OCI-LY1 (cell line): ENCODE results near the gene TRMT44.

Experiments used
- H2AFZ ChIP-seq: fragments of 200-600 bp; sonication (generic), shearing (Covaris generic); 2 replicates; pipeline ENCODE4 v1.6.0; 2014; ENCODE audit warnings: antibody characterized with exemption, mild to moderate bottlenecking, low read length
- H3F3A ChIP-seq: fragments of 200-600 bp; sonication (generic), shearing (Covaris generic); 2 replicates; pipeline ENCODE4 v1.6.0; 2014; ENCODE audit warnings: mild to moderate bottlenecking, antibody characterized with exemption, low read length, moderate library complexity; ENCODE audit not compliant: insufficient read depth
- H3K27ac ChIP-seq: fragments of 200-600 bp; sonication (generic); 2 replicates; pipeline ENCODE4 v1.5.1; 2014; ENCODE audit warnings: low read length, mixed run types, mild to moderate bottlenecking, low read depth; ENCODE audit not compliant: poor library complexity, severe bottlenecking
- H3K27me3 ChIP-seq: fragments of 200-600 bp; sonication (generic); 2 replicates; pipeline ENCODE4 v1.6.0; 2014; ENCODE audit warnings: antibody characterized with exemption, mild to moderate bottlenecking, low read length, moderate library complexity; ENCODE audit not compliant: insufficient read depth
- H3K36me3 ChIP-seq: fragments of 200-600 bp; sonication (generic); 2 replicates; pipeline ENCODE4 v1.6.1; 2014; ENCODE audit warnings: mild to moderate bottlenecking, antibody characterized with exemption, low read length, moderate library complexity, mixed read lengths; ENCODE audit not compliant: insufficient read depth
- H3K4me1 ChIP-seq: fragments of 200-600 bp; sonication (generic); 2 replicates; pipeline ENCODE4 v1.5.1; 2014; ENCODE audit warnings: mild to moderate bottlenecking, low read length, moderate library complexity; ENCODE audit not compliant: insufficient read depth, severe bottlenecking
- H3K4me2 ChIP-seq: fragments of 200-600 bp; sonication (generic), shearing (Covaris generic); 2 replicates; pipeline ENCODE4 v1.6.1; 2014; ENCODE audit warnings: low read length
- H3K4me3 ChIP-seq: fragments of 200-600 bp; sonication (generic); 2 replicates; pipeline ENCODE4 v1.5.1; 2014; ENCODE audit warnings: low read length, low read depth, mild to moderate bottlenecking, mixed read lengths; ENCODE audit not compliant: poor library complexity, severe bottlenecking
- H3K79me2 ChIP-seq: fragments of 200-600 bp; shearing (Covaris generic); 2 replicates; pipeline ENCODE4 v1.6.1; 2016; ENCODE audit warnings: mixed run types, low read length, mixed read lengths; ENCODE audit not compliant: insufficient read depth
- H3K9ac ChIP-seq: fragments of 200-600 bp; sonication (generic), shearing (Covaris generic); 2 replicates; pipeline ENCODE4 v1.6.1; 2014; ENCODE audit warnings: mild to moderate bottlenecking, low read length, mixed read lengths
- H3K9me2 ChIP-seq: fragments of 200-600 bp; sonication (generic), shearing (Covaris generic); 2 replicates; pipeline ENCODE4 v1.6.1; 2014; ENCODE audit warnings: low read depth, mild to moderate bottlenecking, low read length, mixed read lengths
- H3K9me3 ChIP-seq: fragments of 200-600 bp; shearing (Covaris generic); 2 replicates; pipeline ENCODE4 v1.6.1; 2014; ENCODE audit warnings: low read length, mixed read lengths
- H4K20me1 ChIP-seq: fragments of 200-600 bp; sonication (generic), shearing (Covaris generic); 2 replicates; pipeline ENCODE4 v1.6.0; 2016; ENCODE audit warnings: mild to moderate bottlenecking, low read length; ENCODE audit not compliant: insufficient read depth
- EZH2 ChIP-seq: fragments of 200-600 bp; sonication (generic), shearing (Covaris generic); IDR thresholded peaks from 2 replicates; pipeline ENCODE4 v1.8.0; 2017; ENCODE audit warnings: borderline replicate concordance, mixed run types, mild to moderate bottlenecking, antibody characterized with exemption, low read length, moderate library complexity, mixed read lengths
- TF ChIP-seq, protein P1 (sequence below): fragments of 200-600 bp; sonication (generic), shearing (Covaris generic); IDR thresholded peaks from 2 replicates; pipeline ENCODE4 v1.5.1; 2017; ENCODE audit warnings: mild to moderate bottlenecking, antibody characterized with exemption, low read length, moderate library complexity, mixed read lengths

Gene TRMT44

DNA sequence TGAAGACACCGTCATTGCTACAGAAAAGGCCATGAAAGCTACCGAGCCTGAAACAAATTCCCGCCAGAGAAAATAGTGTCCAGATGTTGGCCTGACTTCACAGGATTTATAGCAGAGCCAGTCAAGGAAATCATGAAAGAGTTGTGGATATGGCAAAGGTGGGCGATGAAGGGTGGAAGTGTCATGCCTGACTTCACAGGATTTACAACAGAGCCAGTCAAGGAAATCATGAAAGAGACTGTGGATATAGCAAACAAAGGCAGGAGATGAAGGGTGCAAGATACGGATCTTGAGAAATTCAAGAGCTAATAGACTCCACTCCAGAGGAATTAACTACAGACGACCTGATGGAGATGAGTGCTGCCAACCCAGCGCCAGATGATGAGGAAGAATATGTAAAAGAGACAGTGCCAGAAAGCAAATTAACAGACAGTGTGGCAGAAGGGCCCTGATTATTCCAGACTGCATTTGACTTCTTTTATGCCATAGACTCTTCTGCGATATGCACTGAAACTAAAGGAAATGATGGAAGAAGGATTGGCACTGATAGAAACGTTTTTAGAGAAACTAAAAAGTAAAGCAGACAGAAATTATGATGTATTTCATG is 17.2 kb downstream of the TRMT44 start:
- TF ChIP-seq, protein P1, sequence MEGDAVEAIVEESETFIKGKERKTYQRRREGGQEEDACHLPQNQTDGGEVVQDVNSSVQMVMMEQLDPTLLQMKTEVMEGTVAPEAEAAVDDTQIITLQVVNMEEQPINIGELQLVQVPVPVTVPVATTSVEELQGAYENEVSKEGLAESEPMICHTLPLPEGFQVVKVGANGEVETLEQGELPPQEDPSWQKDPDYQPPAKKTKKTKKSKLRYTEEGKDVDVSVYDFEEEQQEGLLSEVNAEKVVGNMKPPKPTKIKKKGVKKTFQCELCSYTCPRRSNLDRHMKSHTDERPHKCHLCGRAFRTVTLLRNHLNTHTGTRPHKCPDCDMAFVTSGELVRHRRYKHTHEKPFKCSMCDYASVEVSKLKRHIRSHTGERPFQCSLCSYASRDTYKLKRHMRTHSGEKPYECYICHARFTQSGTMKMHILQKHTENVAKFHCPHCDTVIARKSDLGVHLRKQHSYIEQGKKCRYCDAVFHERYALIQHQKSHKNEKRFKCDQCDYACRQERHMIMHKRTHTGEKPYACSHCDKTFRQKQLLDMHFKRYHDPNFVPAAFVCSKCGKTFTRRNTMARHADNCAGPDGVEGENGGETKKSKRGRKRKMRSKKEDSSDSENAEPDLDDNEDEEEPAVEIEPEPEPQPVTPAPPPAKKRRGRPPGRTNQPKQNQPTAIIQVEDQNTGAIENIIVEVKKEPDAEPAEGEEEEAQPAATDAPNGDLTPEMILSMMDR, result no peak
- TF ChIP-seq EZH2, result no peak
- no peak overlapping the region for H3K9ac ChIP-seq
- H3K4me1 ChIP-seq, result no peaks in the 10 kb centered on the region
- H3K79me2 ChIP-seq, result no peaks in the 10 kb centered on the region
- no peak overlapping the region for H3K4me2 ChIP-seq
- no peaks in the 10 kb centered on the region for H4K20me1 ChIP-seq
- peaks cover 21% of the 10 kb centered on the region for H3K36me3 ChIP-seq
- no peak overlapping the region for H2AFZ ChIP-seq
- H3F3A ChIP-seq, result no peaks in the 10 kb centered on the region
- no peak overlapping the region for H3K27ac ChIP-seq
- no peaks in the 10 kb centered on the region for H3K9me2 ChIP-seq
- H3K4me3 ChIP-seq, result no peak overlapping the region
- H3K9me3 ChIP-seq, result no peaks in the 10 kb centered on the region
- H3K27me3 ChIP-seq, result no peaks in the 10 kb centered on the region

DNA sequence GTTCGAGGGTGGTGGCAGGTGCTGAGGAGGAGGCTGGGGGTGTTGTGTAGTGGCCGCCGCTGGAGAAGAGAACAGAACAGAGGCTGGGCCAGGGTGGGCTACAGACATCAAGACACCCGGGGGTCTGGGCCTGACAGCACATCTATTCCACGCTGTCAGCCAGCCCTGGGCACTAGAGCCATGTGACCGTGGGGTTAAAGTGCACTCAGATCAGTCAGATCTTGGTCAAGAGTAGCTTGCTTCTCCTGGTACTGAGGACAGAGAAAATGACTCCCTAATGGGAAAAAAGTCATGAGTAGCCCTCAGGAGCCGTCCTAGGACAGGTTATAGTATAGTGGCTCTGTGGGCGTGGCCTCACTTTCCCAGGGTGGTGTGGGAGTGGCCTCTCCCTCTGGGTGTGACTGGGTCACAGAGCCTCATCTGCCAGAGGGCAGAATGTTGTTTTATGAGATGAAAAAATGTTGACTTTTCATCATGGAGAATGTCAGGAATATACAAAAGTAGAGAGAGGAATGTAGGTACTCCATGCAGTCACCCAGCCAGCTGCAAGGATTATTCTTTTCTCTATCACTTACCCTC is 19.4 kb downstream of the TRMT44 start:
- H4K20me1 ChIP-seq, result no peaks in the 10 kb centered on the region
- H3K4me3 ChIP-seq, result no peak overlapping the region
- no peaks in the 10 kb centered on the region for H3K27me3 ChIP-seq
- no peaks in the 10 kb centered on the region for H3K9me3 ChIP-seq
- no peak for TF ChIP-seq EZH2
- TF ChIP-seq, protein P1, result no peak
- H3K9ac ChIP-seq, result no peak overlapping the region
- no peaks in the 10 kb centered on the region for H3K4me1 ChIP-seq
- H3F3A ChIP-seq, result no peaks in the 10 kb centered on the region
- H3K9me2 ChIP-seq, result no peaks in the 10 kb centered on the region
- 0 out of 2 replicates have a peak, but pooled peaks cover 5% of the 10 kb centered on the region for H3K36me3 ChIP-seq
- no peaks in the 10 kb centered on the region for H3K79me2 ChIP-seq
- H2AFZ ChIP-seq, result no peak overlapping the region
- no peak overlapping the region for H3K27ac ChIP-seq
- H3K4me2 ChIP-seq, result no peak overlapping the region

DNA sequence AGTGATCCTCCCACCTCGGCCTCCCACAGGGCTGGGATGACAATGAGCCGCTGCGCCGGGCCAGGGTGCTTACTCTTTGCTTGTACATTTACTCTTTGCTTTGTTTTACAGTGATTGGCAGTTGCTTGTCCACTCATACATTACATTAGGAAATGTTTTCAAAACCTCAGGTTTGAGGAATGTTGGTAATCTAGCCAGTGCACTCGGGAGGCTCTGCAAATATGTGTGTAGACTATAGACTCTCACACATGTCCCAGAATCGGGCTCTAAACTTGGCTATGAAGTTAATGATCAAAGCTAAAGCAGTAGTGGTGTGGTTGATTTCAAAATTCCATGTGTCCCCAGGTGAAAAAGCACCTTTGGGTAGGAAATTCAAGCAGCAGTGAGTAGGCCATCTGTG is 20.5 kb downstream of the TRMT44 start:
- Histone ChIP-seq H3K4me2 (no peak overlapping the region), H3K9me3 (no peaks in the 10 kb centered on the region), H3K27me3 (no peaks in the 10 kb centered on the region)

More for the DNA sequence above, 20.5 kb downstream of the TRMT44 start:
- Histone ChIP-seq H3K4me1 (no peaks in the 10 kb centered on the region), H3K36me3 (0 out of 2 replicates have a peak, but pooled peaks cover 6% of the 10 kb centered on the region), H3K9me2 (no peaks in the 10 kb centered on the region), H3F3A (no peaks in the 10 kb centered on the region), H3K27ac (no peak overlapping the region), H4K20me1 (no peaks in the 10 kb centered on the region), H3K79me2 (no peaks in the 10 kb centered on the region), H2AFZ (no peak overlapping the region), H3K4me3 (no peak overlapping the region), H3K9ac (no peak overlapping the region)
- no peak for TF ChIP-seq EZH2
- TF ChIP-seq, protein P1, result no peak
